ENCODE results near the gene ABCA9.

GRCh38 chr17:69088643-69089200, 28.0 kb upstream of the ABCA9 start:
- TF ChIP-seq CTCF (conservative IDR thresholded peaks at IDR 0.05): no peak
- no peak for TF ChIP-seq EZH2 (IDR thresholded peaks at IDR 0.05; ENCODE audit: low read depth)
